GM10248 (cell line): Measurements from ENCODE around the gene ADAMTS3.
A peak's percentile ranks its signal among the peaks of the same experiment; 100 is the strongest.

Experiments
- CTCF ChIA-PET: fragments of 300-600 bp; sonication (Branson Sonifier 250); formaldehyde crosslinking; extraction: SDS; loops from one replicate; lab custom pipeline; 2021; ENCODE audit warnings: antibody characterized with exemption; lab: Yijun Ruan, JAX
- POLR2A ChIA-PET: fragments of 350-650 bp; sonication (Branson Sonifier 250); formaldehyde crosslinking; extraction: SDS; loops from one replicate; lab custom pipeline; 2020; ENCODE audit warnings: antibody characterized with exemption; lab: Yijun Ruan, JAX
- DNase-seq: peaks from one replicate; pipeline ENCODE4 v3.0.0; 2012; ENCODE audit errors: extremely low spot score
- TF ChIP-seq, protein P1 (sequence below): IDR thresholded peaks from 2 replicates; pipeline ENCODE4 v1.5.1; 2012; ENCODE audit warnings: mild to moderate bottlenecking, low read depth; ENCODE audit errors: extremely low read depth, missing control alignments, control extremely low read depth

The ADAMTS3 gene

DNA sequence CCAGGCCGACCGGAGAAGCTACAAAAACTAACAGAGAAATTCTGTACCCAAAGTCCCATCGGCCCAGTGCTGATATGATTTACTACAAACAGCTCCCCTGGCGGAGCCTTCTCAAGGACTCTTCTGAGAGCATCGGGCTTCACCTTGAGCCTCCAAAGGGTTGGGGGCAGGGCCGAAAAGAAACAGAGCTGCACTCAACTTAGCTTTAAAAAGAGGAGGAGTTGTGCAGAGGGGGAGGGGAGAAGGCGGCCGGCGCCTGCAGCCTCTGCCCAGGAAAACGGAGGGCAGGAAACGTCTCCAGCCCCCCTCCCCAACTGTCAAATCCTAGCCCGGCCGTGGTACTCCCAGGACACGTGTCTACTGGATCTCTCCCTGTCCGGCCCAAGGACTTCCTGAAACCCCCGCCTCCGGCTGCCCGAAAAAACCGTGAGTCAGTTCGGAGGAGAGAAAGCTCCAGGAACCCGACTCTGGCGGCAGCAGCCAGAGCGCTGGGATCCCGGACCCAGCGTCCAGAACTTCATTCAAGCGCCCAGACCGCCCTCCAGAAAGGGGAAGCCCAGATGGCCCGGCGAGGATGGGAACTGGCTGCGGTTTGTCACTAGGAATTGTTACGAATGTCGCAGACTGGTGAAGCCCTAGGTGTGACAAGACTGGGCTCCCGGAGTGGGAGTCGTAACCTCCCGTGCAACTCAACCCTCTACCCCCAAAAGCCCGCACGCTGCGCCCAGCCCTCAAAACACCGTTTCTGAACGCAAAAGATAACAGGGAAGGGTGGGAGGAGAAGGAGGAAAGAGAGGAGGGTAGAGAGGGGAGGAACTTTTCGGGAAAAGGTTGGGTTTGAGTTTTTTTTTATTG is 973 bp downstream of the ADAMTS3 start:
- TF ChIP-seq, protein P1, sequence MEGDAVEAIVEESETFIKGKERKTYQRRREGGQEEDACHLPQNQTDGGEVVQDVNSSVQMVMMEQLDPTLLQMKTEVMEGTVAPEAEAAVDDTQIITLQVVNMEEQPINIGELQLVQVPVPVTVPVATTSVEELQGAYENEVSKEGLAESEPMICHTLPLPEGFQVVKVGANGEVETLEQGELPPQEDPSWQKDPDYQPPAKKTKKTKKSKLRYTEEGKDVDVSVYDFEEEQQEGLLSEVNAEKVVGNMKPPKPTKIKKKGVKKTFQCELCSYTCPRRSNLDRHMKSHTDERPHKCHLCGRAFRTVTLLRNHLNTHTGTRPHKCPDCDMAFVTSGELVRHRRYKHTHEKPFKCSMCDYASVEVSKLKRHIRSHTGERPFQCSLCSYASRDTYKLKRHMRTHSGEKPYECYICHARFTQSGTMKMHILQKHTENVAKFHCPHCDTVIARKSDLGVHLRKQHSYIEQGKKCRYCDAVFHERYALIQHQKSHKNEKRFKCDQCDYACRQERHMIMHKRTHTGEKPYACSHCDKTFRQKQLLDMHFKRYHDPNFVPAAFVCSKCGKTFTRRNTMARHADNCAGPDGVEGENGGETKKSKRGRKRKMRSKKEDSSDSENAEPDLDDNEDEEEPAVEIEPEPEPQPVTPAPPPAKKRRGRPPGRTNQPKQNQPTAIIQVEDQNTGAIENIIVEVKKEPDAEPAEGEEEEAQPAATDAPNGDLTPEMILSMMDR: no peak
- POLR2A ChIA-PET: no interaction called here
- CTCF ChIA-PET: interaction anchor here (1.1 kb wide), 1 partner anchor 131 kb away, joined by 3 read pairs; no protein-coding TSS in a partner anchor
- peak; percentile 18 for DNase-seq

DNA sequence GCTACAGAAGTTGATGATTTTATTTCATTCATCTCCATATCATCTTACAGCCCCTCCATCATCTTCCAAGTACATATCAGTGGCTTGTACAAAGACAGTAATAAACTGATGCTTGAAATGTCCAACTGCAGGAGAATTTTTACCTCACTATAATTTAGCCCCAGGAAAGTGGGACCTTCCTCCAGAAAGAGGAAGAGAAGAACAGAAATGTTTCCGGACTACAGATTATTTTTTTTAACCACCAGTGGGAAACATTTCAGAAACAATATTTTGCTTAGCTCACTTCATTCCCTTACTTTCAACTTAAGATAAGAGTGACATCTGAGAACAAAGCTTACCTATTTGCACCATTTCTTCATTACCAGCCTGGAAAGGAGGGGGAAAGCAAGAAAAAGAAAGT is 2.0 kb downstream of the ADAMTS3 start:
- TF ChIP-seq, protein P1: no peak
- DNase-seq: no peak
- POLR2A ChIA-PET: no interaction called here
- CTCF ChIA-PET: interaction anchor here (1.1 kb wide), 1 partner anchor 132 kb away, joined by 3 read pairs; no protein-coding TSS in a partner anchor

DNA sequence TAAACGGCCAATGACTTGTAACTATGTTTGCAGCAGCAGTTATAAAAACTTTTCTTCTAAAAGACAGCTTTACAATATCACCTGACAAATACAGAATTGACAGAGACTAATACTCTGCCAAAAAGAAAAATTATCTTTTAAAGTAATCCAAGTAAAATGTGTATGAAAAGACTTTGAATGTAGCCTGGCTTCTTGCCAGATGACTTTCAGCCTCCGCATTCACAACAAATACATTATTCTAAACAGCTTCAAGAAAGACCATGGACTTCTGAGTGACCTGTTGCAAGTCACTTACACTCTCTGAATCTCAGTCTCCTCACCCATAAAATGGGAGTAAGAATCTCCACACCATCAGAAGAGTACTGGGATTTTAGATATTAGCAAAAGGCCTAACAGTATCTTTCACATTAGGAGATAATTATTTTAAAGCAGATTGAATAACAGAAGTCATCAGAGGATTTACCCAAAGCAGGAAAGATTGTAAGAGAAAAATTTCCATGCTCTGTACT is 2.5 kb downstream of the ADAMTS3 start:
- ChIA-PET POLR2A (no interaction called here), CTCF (interaction anchor here (1.1 kb wide), 1 partner anchor 14 kb away, joined by 3 read pairs; no protein-coding TSS in a partner anchor)
- TF ChIP-seq, protein P1: no peak
- DNase-seq: no peak

DNA sequence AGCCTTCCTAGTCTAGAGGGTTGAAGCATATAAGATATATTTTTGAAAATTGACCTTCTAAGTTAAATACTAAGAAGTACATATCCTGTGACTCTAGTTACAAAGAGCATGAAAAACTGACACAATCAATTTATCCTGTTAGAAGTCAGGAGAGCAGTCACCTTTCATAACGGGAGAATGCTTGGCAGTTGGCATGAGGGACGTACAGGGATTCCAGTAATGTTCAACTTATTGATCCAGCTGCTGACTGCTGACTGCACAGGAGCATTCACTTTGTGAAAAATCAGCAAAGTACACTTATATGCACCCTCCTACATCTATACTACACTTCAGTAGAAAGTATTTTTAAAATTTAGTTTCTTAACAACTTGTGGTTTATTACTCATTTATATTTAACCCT is 4.2 kb downstream of the ADAMTS3 start:
- ChIA-PET CTCF (no interaction called here), POLR2A (no interaction called here)
- DNase-seq: no peak
- TF ChIP-seq, protein P1: no peak

DNA sequence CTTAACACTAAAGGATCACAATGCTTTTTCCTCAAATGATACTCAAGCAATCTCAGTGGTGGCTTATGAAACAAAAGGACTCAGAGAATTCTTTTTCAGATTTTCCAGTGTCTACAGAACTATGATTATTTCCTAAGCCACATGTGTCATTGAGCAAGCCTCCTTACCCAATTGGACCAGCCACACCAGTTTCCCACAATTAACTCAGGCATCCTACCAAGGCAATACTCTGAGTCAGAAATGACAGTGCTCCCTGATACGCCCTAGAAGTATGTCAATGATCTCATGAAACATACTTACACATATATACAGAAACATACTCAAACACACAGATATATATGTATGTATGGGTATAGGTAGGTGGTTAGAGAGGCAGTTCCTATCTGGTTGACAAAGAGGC is 4.8 kb downstream of the ADAMTS3 start:
- DNase-seq: no peak
- ChIA-PET POLR2A (no interaction called here), CTCF (interaction anchor here (1.1 kb wide), 1 partner anchor 13 kb away, joined by 3 read pairs; no protein-coding TSS in a partner anchor)
- TF ChIP-seq, protein P1: no peak

DNA sequence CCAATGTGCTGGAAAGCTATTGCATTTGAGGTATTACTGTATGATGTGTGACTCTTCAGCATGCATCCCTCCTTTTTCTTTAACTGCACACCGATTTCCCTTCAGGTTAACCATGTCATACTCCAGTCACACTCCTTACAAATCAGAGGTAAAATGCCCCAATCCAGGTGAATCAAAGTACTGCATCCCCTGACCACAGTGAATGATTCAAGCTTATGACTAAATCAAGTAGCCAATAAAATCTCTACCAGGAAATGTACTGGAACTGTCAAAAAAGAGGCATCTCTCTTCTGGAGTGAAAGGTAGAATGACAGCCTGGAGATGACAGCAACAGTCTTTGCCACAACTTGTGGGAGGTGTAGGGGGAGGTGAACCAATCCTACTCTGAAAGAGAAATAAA is 10.4 kb downstream of the ADAMTS3 start:
- ChIA-PET POLR2A (no interaction called here), CTCF (no interaction called here)
- DNase-seq: no peak
- TF ChIP-seq, protein P1: no peak
